Daoy (cell line): ENCODE results near the gene GLCCI1. TPM values are rescaled to one million over a fixed set of nuclear protein-coding genes. Genes with fewer than 3 reads are reported as not detected.
A peak's percentile ranks its signal among the peaks of the same experiment; 100 is the strongest.
"Not testable (repeated sequence)": the region's sequence is repeated elsewhere in the genome, so short reads cannot be mapped to it uniquely, and the experiment has no call there.

Experiments
- DNase-seq: peaks from one replicate; pipeline ENCODE4 v3.0.0-alpha.2; 2015; ENCODE audit warnings: low read depth
- total RNA-seq: library from RNA; depleted of rRNA; stranded (reverse); fragments of >200 nt; shearing (Covaris generic); gene quantifications from 2 replicates; pipeline ENCODE4 v1.2.3, GENCODE V29; 2014

GLCCI1 gene
- total RNA-seq, 1 experiment from 2014 or later = 6.0 TPM

DNA sequence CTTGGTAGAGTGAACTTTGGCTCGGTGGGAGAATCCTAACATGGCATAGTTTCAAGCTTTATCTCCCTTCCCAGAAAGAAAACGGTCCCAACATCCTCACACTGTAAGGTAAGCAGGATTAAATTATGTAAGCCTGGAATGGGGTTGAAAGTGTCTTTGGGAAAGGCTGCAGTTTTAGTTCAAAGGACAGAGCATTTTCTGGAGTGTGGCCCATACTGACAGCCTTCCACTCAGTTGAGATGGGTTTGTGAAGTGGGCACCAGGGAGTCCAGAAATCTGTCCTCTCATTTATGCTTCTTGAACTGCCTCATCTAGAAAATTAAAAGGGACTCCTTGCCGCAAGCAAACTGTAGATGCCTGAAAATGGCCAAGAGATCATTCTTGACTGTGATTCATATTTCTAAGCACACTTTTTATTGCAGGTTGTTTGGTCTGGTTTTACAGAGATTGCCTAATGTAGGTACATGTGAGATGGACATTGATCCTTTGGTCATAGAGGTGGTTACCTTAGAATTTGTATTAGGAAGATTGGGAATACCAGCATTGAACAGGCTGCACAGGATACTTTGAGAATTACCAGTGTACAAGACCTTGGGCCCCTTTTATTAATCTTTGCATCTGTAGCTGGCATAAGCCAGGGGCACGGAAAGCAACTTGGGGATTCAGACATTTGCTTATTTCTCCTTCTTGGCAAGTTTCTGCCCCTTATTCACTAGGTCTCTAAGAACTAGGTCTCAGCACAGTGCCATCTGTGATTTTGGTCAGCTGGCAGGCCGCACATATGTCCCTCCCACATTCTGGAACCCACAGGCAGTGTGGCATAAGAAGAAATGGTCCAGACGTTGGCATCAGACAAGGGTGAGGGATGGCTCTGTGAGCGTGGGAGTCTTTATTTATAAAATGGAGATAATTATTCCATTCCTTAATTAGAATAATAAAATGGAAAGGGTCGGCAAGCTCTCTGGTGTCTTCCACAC, 125.9 kb downstream of the GLCCI1 start:
- DNase-seq = no peak

GRCh38 chr7:8101292-8101691, 132.7 kb downstream of the GLCCI1 start:
- DNase-seq = not testable (repeated sequence)

GRCh38 chr7:8103282-8103681, 134.7 kb downstream of the GLCCI1 start:
- DNase-seq = no peak

- DNase-seq = no peak
Measured at GRCh38 chr7:8105449-8106095, 137.0 kb downstream of the GLCCI1 start.

DNA sequence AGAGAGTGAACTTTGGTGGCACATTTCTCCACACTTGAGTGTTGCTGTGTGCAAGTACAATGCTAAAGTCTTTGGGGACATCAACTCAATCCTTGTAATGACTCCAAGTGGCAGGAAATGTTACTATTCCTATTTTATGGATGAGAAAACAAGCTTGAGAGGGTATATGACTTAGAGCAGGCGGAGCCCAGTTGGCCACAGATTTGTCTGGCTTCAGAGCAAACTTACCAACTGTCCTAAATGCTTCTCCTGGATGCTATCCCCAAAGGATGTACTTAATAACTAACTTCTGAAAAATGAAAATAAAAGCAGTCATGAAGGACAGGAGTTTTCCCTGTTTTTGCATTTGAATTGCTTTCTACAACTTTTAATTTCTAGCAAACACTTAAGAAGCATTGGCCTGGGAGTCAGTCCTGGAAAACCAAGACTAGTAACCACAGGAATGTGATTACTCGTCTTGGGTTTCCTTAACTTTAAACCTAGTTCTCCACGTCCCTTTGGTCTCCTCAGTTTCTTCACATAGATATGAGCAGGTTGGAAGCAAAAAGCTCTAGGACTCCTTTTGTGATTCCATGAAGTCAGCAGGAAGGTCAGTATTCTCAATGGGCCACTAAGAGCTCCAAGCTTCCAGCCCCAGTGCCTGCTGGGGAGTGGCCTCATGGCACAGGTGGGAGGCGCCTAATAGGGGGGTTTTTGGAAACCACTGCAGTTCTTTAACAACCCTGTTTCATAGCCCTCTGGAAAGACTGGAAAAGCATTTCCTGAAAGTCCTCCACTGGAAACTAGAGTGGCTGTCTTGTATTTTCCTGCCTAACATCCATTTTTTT, 140.8 kb downstream of the GLCCI1 start:
- peak; percentile 46 for DNase-seq

GRCh38 chr7:8111282-8111960, 142.8 kb downstream of the GLCCI1 start:
- no peak for DNase-seq

GRCh38 chr7:8112685-8113084, 144.1 kb downstream of the GLCCI1 start:
- no peak for DNase-seq

- DNase-seq = no peak
Measured at GRCh38 chr7:8113184-8113583, 144.6 kb downstream of the GLCCI1 start.

DNA sequence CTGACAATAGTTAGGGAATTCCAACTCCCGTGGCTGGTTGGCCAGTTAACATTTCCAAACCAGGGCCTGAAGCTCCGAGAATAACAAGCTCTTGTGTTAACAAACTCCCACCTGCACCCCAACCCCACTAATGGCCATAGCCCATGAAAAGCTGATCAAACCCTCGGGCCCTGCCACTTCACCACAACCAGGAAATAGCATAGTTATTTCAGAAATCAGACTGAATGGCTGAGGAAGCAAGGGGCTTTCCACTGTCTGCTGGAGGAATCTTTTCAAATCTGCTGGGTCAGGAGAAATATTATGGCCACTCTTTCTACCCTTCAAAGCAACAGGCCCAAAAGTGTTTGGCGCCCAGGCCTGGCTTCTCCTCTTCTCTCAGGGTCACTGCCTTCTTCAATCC, 145.6 kb downstream of the GLCCI1 start:
- no peak for DNase-seq

DNA sequence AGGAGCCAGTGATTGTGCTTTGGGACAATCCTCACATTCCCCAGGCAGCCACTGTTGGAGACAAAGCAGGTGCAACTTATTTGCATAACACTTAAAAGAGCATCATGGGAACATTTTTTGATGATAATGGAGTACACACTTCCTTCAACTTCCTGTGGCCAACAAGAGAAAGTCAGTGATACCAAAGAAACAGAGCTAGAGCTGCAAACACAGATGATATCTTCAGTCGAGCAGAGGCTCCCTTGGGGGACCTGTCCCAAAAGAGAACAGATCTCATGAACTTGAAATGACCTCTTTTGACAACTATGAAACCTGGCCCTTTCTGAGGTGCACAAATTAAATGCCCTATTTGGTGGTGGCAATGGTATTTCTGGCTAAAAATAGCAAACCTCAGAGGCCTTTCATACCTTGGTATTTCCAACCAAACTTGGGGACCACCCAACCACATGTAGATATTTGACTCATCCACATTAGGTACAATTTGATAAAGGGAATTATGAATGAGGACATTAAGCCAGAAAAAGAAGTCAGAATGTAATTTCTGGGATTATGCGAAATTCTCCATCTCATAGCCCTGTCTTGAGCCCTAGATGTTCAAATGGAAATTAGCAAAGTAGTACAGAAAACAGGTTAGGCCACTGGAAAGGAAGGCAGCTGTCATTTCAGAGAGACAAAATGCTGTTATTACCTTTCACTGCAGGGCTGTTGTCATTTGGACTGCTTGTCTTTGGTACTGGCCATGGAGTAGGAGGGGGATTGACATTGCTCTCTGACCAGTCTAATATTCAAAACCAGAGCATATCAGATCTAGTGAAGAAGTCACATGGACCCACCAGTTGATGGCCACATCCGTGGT, 147.2 kb downstream of the GLCCI1 start:
- no peak for DNase-seq

DNA sequence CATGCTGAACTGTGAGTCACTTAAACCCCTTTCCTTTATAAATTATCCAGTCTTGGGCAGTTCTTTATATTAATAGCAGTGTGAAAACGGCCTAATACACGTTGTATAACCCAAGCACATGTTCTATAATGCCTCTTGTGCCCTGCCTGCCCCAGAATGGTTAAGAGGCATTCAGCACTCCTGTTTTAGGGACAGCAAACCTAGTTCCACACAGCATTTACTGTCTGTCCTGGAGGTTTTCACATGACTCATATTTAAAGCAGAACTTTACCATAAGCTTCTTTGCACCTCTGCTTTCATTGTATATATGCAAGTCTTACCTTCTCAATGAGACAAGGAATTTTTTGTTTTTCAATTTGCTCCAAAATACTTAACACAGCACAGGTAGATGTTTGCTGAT, 148.6 kb downstream of the GLCCI1 start:
- no peak for DNase-seq

DNA sequence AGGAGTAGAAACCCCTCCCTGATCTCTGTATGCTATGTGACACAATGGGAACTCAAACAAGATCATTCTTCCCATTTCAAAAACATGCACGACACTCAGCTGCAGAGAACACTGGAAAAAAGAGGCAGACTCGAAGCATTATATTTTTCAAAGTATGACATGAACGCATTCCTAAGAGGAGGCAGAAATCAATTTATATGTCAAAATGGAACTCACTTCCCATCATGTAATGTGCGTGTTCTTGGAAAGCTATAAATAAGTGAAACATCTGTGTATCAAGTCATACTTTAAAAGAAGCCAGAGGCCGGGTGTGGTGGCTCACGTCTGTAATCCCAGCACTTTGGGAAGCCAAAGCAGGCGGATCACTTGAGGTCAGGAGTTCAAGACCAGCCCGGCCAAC, 150.7 kb downstream of the GLCCI1 start:
- no peak for DNase-seq

GRCh38 chr7:8120390-8121058, 151.9 kb downstream of the GLCCI1 start:
- no peak for DNase-seq

DNA sequence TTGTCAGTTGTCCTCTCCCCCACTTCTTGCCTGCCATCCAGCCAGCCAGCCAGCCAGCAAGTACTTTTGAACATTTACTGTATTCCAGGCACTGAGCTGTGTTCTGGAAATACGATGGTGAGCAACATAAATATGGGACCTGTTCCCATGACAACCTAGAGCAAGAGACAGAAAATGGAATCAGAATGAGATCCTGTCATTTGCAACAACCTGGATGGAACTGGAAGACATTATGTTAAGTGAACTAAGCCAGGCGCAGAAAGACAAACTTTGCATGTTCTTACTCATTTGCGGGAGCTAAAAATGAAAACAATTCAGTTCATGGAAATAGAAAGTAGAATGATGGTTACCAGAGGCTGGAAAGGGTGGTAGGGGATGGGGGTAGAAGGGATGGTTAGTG, 152.6 kb downstream of the GLCCI1 start:
- DNase-seq = no peak

GRCh38 chr7:8125680-8126444, 157.3 kb downstream of the GLCCI1 start:
- no peak for DNase-seq

- no peak for DNase-seq
Measured at GRCh38 chr7:8126601-8127167, 158.1 kb downstream of the GLCCI1 start.

DNA sequence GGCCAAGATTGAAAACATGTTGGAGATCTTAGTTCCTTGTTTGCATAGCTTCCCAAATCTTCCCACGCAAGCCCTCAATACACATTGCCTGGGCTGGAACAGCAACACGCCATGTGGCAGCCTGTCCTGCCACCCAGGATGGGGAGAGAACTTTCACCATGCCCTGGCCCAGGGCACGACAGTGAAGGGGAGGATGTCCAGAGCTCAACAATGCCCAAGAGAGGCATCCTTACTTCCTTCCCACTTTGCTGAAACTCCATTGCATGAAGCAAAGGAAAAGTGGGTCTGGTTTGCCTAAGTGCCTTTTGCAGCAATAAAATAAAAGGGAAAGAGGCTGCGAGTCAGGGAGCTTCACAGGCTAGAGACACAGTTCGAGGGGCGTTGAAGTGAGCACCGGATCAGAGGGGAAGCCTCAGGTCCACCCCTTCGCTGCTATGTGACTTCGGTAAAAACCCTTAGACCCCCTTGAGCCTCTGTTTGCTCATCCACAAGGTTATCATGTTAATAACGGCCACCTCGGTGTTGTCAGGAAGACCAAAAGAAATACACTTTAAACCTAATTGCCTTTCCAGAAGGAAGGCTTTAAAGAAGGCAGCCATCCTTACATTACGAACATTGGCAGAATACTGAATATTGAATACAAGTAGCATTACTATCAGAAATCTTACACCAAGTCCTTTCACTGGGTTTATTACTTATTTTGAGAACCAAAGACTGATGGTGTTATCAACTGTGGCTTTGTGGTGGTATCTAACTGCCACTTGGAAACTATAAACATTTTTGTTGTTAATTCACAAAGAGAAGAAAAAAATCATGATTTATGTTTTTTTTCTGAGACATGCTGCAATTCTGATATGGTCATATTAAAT, 160.1 kb downstream of the GLCCI1 start:
- DNase-seq = no peak

- DNase-seq = no peak
Measured at GRCh38 chr7:8129318-8129659, 160.7 kb downstream of the GLCCI1 start.
